Midbrain (tissue), 1 donor: ENCODE results near the gene DGKB.

Source experiments
- DNase-seq: peaks from one replicate; lab custom pipeline; 2025; lab: John Stamatoyannopoulos, UW

Gene DGKB

DNA sequence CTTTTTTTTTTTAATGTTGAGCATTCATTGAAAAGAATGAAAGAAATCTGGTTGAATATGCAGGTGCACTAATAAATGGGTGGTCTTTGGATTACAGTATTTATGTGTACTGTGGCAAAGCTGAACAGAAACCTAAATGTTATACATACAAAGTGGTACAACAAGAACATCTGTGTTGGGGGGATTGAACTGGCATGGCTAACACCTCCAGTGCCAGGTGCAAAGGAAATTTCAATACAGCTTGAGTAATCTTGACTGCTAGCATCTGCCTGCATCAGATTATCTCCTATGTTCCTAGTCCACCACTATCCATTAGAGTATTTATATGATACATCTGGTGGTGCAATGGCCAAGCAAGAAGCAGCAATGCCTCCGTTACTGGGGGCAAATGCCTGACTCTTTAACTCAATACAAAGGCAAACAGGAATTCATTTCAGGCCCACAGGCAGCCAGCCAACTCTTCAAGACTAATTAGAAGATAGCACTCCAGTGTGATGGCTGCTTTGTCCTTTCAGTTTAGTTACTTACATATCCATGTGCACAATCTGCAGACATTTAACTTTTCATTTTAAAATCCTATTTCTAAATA is 692.6 kb downstream of the DGKB start:
- DNase-seq: no peak

DNA sequence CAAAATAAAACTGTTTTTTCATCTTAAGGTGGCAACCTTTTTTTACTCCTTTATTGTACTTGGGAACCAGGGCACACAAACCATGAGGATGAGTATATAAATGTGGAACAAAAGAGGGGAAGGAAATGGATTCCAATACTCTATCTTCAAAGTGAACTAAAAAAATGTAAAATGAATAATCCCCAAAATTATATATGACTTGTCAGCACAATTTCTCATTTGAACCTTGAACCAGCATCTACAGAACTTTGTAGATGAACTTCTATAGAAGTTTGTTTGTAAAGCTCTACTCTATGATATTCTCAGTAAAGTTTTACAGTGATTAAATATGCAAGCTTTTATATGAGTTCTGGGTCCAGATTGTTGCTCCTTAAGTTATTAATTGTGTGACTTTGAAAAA is 694.8 kb downstream of the DGKB start:
- DNase-seq: no peak

DNA sequence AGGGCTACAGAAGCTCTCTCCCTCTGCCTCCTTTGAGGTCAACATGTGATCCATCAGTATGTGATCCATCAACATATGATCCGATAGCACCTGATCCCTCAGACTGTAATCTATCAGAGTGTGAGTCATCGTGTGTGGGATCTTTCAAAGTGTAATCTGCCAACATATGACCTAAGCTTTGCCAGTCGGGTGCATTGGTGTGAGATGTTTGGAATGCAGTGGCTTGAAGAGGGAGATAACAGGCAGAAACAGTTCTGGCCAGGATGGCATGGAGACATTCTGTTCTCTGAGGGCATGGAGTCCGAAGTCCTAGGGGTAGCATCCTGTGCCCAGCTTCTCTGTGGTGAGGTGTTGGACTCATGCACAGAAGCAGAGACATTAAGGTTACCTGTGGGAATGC is 695.4 kb downstream of the DGKB start:
- DNase-seq: no peak

- no peak for DNase-seq
These were observed 696.4 kb downstream of the DGKB start for GRCh38 chr7:14206121-14206520.

DNA sequence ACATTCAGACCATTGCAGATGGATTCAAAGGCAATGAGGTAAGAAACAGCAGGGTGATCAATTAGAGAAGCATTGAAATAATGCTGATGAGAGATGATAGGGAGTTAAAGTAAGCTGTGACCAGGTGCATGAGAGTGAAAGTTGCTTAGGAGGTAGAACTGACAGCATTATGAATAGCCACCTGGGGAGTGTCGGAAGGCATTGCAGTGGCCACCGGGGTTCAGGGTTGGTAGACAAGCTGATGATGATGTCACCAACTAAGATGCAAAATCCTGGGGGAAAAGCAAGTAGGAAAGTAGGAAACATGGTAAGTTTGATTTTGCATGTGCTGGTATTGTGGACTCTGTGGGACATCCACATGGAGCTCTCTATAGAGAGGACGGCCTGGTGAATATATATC is 701.2 kb downstream of the DGKB start:
- no peak for DNase-seq

GRCh38 chr7:14199336-14199735 is 703.2 kb downstream of the DGKB start:
- DNase-seq: no peak

DNA sequence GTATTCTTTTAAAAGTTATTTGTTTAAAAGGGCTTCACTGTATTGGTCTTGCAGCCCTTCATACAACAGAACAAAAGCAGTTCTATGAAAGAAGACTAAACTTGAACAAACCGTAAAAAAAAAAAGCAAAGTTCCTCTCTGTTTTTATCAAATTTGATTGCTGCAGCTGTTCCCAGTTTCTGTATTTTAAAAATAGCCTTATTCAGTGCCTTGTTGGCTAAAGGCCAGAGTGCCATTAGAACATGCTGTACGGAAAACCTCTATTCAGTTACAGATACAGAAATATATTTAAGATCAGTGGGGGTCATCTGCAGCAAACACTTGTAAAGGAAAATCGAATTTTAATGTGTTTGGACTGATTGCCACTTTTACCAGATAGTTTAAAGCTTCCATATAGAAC is 705.3 kb downstream of the DGKB start:
- DNase-seq: peak; percentile 12

DNA sequence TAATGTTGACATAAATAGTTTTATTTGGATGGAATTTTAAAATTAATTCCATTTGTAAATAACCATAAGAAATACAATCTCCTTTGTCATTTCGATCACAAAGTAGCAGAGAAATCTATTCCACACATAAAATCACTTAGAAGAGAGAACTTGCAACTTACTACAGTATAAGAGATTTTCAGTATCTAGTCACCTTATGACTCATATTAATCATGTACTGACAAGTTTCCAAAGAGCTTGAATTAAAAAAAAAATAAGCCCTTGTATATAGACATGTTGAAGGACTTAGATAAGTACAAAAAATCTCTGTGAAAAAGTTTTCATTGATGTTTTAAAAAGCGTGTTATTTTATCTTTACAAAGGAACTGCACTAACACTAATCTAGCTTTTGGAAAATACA is 706.0 kb downstream of the DGKB start:
- no peak for DNase-seq

GRCh38 chr7:14195871-14196270 is 706.7 kb downstream of the DGKB start:
- DNase-seq: no peak

DNA sequence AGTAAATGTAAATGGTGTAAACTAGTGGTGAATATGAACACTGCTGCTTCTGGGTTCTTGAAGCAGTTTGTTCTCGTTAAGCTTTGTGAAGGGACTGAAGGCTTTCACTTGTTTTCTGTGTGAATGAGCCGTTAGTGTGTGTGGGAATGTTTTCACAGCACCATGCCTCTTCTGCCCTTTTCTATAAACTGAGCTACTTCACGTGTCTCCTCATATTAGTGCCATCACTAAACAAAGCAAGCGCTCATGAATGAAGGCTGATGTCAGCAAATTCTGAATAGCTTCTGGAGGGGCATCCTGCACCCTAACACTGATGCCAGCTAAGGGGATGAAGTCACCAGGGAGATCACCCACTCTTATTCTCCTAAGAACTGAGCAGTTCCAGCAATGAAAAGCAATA is 707.5 kb downstream of the DGKB start:
- DNase-seq: peak; percentile 27

- no peak for DNase-seq
These were observed 710.9 kb downstream of the DGKB start for GRCh38 chr7:14191686-14192098.

DNA sequence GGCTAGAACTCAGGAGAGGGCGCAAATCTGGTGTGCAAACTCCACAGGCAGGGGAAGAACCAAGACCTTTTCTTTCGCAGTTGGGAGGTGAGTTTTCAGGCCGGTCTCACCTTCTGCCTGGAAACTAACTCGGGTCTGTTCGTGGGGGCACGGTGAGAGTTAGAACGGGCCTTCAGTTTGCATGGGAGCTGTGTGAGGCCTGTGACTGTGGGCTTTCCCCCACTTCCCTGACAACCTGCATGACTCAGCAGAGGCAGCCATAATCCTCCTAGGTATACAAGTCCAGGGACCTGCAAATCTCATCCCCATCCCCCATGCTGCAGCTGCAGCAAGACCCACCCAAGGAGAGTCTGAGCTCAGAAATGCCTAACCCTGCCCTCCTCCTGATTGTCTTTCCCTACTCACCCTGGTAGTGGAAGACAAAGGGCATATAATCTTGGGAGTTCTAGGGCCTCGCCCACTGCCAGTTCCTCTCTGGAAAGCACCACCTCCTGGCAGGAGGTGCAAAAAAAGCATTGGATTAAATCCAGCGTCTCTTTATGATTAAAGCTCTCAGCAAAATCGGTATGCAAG is 718.2 kb downstream of the DGKB start:
- DNase-seq: no peak

GRCh38 chr7:14179781-14180180 is 722.8 kb downstream of the DGKB start:
- DNase-seq: no peak

GRCh38 chr7:14177876-14178275 is 724.7 kb downstream of the DGKB start:
- no peak for DNase-seq

GRCh38 chr7:14170872-14171271 is 731.7 kb downstream of the DGKB start:
- no peak for DNase-seq

GRCh38 chr7:14158111-14158510 is 744.4 kb downstream of the DGKB start:
- DNase-seq: no peak

- no peak for DNase-seq
These were observed 746.1 kb downstream of the DGKB start for GRCh38 chr7:14156436-14156835.

GRCh38 chr7:14148974-14149373 is 753.6 kb downstream of the DGKB start:
- DNase-seq: no peak

DNA sequence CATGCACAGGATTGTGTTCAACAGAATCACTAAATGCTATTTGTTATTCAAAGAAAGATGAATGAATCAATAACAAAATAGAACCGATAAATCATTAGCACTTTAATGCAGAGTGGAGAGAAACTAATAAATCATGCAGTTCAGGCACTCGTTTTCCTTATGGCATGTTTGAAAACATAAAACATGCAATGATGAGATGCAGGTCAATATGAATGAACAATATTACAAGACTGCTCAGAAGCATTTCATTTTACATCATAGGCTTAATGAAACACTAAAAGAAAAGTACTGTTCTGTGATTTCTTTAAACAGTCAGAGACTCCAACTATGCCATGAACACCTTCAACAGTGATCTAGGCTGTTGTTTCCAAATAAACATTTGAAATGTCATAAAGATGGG is 755.0 kb downstream of the DGKB start:
- no peak for DNase-seq

DNA sequence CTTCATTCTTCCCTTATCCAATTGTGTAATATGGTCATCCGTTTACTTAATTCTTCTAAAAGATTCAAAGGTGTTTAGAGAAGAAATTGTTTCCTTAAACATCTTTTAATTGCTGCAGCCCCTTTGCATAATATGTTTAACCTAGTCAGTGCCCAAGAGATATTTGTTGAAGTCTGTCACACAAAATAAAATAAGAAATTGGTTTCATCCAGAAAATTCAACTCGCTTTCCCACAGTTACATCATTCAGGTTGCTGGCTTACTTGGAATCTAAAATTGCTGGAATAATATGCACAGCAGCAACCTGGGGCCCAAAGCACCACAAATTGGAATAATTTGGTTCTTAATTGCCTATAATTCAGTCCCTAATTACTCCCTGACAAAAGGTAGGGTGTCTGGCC is 758.0 kb downstream of the DGKB start:
- DNase-seq: no peak

DNA sequence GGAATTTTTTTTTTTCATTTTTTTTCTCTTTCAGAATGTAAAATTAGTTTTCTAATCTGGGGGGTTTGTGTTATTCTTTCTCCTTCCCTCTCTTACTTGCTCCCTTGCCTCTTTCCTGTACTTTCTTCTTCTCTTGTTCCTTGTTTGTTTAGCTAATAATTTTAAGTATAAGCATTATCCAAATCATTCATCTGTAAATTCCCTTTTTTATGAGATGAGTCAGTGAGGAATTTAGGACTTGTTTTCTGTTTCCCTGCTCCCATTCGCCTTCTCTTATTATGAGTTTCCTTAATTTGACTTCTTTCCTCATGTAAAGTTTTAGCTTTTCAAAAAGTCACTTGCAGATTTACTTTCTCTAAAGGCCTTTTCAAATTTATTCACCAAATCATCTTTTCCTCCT is 758.4 kb downstream of the DGKB start:
- DNase-seq: no peak

- DNase-seq: no peak
These were observed 764.9 kb downstream of the DGKB start for GRCh38 chr7:14137676-14138075.

- no peak for DNase-seq
These were observed 768.8 kb downstream of the DGKB start for GRCh38 chr7:14133752-14134151.

GRCh38 chr7:14125998-14126397 is 776.6 kb downstream of the DGKB start:
- no peak for DNase-seq
